KMS-11 (cell line): ENCODE results near the gene RFT1.

Experiments used
- H2AFZ ChIP-seq: fragments of 200-600 bp; sonication (generic); 2 replicates; pipeline ENCODE4 v1.6.1; 2016; ENCODE audit warnings: antibody characterized with exemption, mixed run types, low read depth
- H3K27ac ChIP-seq: fragments of 200-600 bp; sonication (generic); 2 replicates; pipeline ENCODE4 v1.6.1; 2016; ENCODE audit warnings: mild to moderate bottlenecking, mixed run types
- H3K27me3 ChIP-seq: fragments of 200-600 bp; sonication (generic); 2 replicates; pipeline ENCODE4 v1.6.1; 2017; ENCODE audit warnings: mild to moderate bottlenecking, low read depth, mixed run types, moderate library complexity; ENCODE audit not compliant: insufficient read depth
- H3K36me3 ChIP-seq: fragments of 200-600 bp; sonication (generic); 2 replicates; pipeline ENCODE4 v1.6.1; 2017; ENCODE audit warnings: mild to moderate bottlenecking, mixed run types; ENCODE audit not compliant: insufficient read depth
- H3K4me1 ChIP-seq: fragments of 200-600 bp; sonication (generic); 2 replicates; pipeline ENCODE4 v1.6.1; 2016; ENCODE audit warnings: mild to moderate bottlenecking, low read depth, mixed run types; ENCODE audit not compliant: poor library complexity, severe bottlenecking
- H3K4me2 ChIP-seq: fragments of 200-600 bp; sonication (generic); 2 replicates; pipeline ENCODE4 v1.7.0; 2016; ENCODE audit warnings: mild to moderate bottlenecking, mixed run types
- H3K4me3 ChIP-seq: fragments of 200-600 bp; sonication (generic); IDR thresholded peaks from 2 replicates; pipeline ENCODE4 v1.6.1; 2017; ENCODE audit warnings: low read depth, low read length, mixed read lengths; ENCODE audit not compliant: insufficient read depth
- H3K79me2 ChIP-seq: fragments of 200-600 bp; sonication (generic); 2 replicates; pipeline ENCODE4 v1.6.1; 2016; ENCODE audit warnings: low read depth, mixed run types; ENCODE audit not compliant: insufficient read depth
- H3K9ac ChIP-seq: fragments of 200-600 bp; sonication (generic); 2 replicates; pipeline ENCODE4 v1.6.1; 2016; ENCODE audit warnings: mild to moderate bottlenecking, mixed run types
- H4K20me1 ChIP-seq: fragments of 200-600 bp; sonication (generic); 2 replicates; pipeline ENCODE4 v1.6.1; 2016; ENCODE audit warnings: mild to moderate bottlenecking, mixed run types; ENCODE audit not compliant: insufficient read depth
- CTCF ChIP-seq: fragments of 200-600 bp; sonication (generic); conservative IDR thresholded peaks from 2 replicates; pipeline ENCODE4 v1.6.1; 2017; ENCODE audit warnings: low read depth, mild to moderate bottlenecking, antibody characterized with exemption, low read length, moderate library complexity, mixed read lengths

RFT1 gene

DNA sequence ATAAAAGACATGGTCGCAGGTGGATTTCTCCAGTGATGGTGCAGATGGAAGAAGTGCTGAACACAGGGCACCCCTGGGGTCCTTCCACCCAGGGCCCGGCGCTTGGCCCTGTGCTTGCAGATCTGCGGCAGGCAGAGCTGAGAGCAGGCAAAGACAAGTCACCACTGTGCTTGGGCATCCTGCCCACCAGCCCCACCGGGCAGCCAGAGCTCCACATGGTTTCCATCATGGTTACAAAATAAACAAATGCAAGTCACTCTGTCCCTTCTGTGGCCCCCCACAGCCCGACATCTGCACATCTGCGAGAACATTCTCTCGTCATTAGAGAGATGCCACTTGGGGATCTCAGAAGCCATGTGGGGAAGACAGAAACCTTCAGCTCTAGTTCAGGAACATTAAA lies 46.7 kb downstream of the RFT1 start:
- Histone ChIP-seq H3K27ac (no peak overlapping the region), H3K79me2 (no peaks in the 10 kb centered on the region), H3K4me1 (no peaks in the 10 kb centered on the region), H3K4me3 (no peak overlapping the region), H3K27me3 (no peaks in the 10 kb centered on the region), H4K20me1 (no peaks in the 10 kb centered on the region), H3K4me2 (no peak overlapping the region), H3K36me3 (no peaks in the 10 kb centered on the region), H2AFZ (no peak overlapping the region), H3K9ac (no peak overlapping the region)
- TF ChIP-seq CTCF: no peak

GRCh38 chr3:53082736-53083135 lies 47.5 kb downstream of the RFT1 start:
- no peaks in the 10 kb centered on the region for H3K27me3 ChIP-seq
- no peaks in the 10 kb centered on the region for H3K4me1 ChIP-seq
- H3K27ac ChIP-seq: no peak overlapping the region
- no peak overlapping the region for H2AFZ ChIP-seq
- no peak for TF ChIP-seq CTCF
- no peaks in the 10 kb centered on the region for H3K79me2 ChIP-seq
- no peaks in the 10 kb centered on the region for H4K20me1 ChIP-seq
- no peak overlapping the region for H3K4me2 ChIP-seq
- H3K9ac ChIP-seq: no peak overlapping the region
- H3K36me3 ChIP-seq: no peaks in the 10 kb centered on the region
- H3K4me3 ChIP-seq: no peak overlapping the region

DNA sequence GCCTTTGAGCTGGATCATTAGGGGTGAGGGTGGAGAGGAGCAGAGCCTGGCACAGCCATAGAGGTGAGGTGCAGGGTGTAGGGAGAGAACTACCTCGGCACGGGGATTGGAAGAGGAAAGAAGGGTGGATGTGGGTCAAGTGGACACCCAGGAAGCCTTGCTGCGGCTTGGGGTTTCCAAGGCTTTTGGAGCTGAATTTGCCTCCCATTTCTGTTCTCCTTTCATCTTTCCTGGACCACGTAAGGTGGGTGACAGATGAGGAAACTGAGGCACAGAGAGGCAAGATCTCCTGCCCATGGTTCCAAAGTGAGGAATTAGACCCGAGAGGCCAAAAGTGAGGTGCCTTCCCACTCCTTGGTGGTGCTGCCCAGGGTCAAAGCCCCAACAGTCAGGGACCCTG lies 48.9 kb downstream of the RFT1 start:
- TF ChIP-seq CTCF: no peak
- H3K9ac ChIP-seq: no peak overlapping the region
- H3K79me2 ChIP-seq: no peaks in the 10 kb centered on the region
- H2AFZ ChIP-seq: no peak overlapping the region
- no peak overlapping the region for H3K27ac ChIP-seq
- H3K4me1 ChIP-seq: no peaks in the 10 kb centered on the region
- H3K4me3 ChIP-seq: no peak overlapping the region
- H4K20me1 ChIP-seq: no peaks in the 10 kb centered on the region
- H3K27me3 ChIP-seq: no peaks in the 10 kb centered on the region
- H3K4me2 ChIP-seq: no peak overlapping the region
- no peaks in the 10 kb centered on the region for H3K36me3 ChIP-seq

- no peak overlapping the region for H3K4me3 ChIP-seq
- no peaks in the 10 kb centered on the region for H4K20me1 ChIP-seq
- TF ChIP-seq CTCF: no peak
- H2AFZ ChIP-seq: no peak overlapping the region
- H3K27me3 ChIP-seq: no peaks in the 10 kb centered on the region
- H3K79me2 ChIP-seq: no peaks in the 10 kb centered on the region
- no peak overlapping the region for H3K27ac ChIP-seq
- H3K9ac ChIP-seq: no peak overlapping the region
- H3K4me2 ChIP-seq: no peak overlapping the region
- H3K36me3 ChIP-seq: no peaks in the 10 kb centered on the region
- H3K4me1 ChIP-seq: no peaks in the 10 kb centered on the region
Observed at GRCh38 chr3:53080612-53081205, 49.5 kb downstream of the RFT1 start.
